IPS DF 6.9 (cell line): ENCODE results near the gene FHIT.

ENCODE experiments used
- DNase-seq: peaks from one replicate; pipeline ENCODE4 v3.0.0-alpha.2; 2013; ENCODE audit warnings: low read depth, low spot score
- H3K27ac ChIP-seq: one replicate; pipeline ENCODE4 v1.5.1; 2013; ENCODE audit warnings: low read length, control low read depth
- H3K27me3 ChIP-seq: 2 replicates; pipeline ENCODE4 v1.6.1; 2013; ENCODE audit warnings: mild to moderate bottlenecking, low read length; ENCODE audit not compliant: control insufficient read depth, insufficient read depth
- H3K36me3 ChIP-seq: 2 replicates; pipeline ENCODE4 v1.6.1; 2013; ENCODE audit warnings: low read length; ENCODE audit not compliant: control insufficient read depth, insufficient read depth
- H3K4me1 ChIP-seq: 2 replicates; pipeline ENCODE4 v1.6.1; 2013; ENCODE audit warnings: low read length; ENCODE audit not compliant: control insufficient read depth, insufficient read depth
- H3K4me3 ChIP-seq: 2 replicates; pipeline ENCODE4 v1.5.1; 2013; ENCODE audit warnings: mild to moderate bottlenecking, low read length
- H3K9me3 ChIP-seq: 2 replicates; pipeline ENCODE4 v1.6.1; 2013; ENCODE audit warnings: low read length, inconsistent platforms; ENCODE audit not compliant: control insufficient read depth, insufficient read depth
- WGBS: extraction: QIAGEN DNeasy Blood & Tissue Kit; methylation state at CpG from one replicate; pipeline ENCODE4 v1.1.7; 2013; ENCODE audit warnings: mixed read lengths, missing lambda C conversion rate; ENCODE audit not compliant: insufficient read length, insufficient coverage; 5-methylcytosine and 5-hydroxymethylcytosine counted together

Gene FHIT

GRCh38 chr3:60094392-60094947 is 1156.8 kb downstream of the FHIT start:
- H3K27ac ChIP-seq = no peak overlapping the region
- H3K4me3 ChIP-seq = no peak overlapping the region
- WGBS = no CpG with 5 or more reads among the region's 3 CpGs
- no peaks in the 10 kb centered on the region for H3K4me1 ChIP-seq
- DNase-seq = no peak
- H3K36me3 ChIP-seq = no peaks in the 10 kb centered on the region
- H3K27me3 ChIP-seq = no peaks in the 10 kb centered on the region
- H3K9me3 ChIP-seq = no peaks in the 10 kb centered on the region

- no peak for DNase-seq
- H3K36me3 ChIP-seq = no peaks in the 10 kb centered on the region
- H3K4me1 ChIP-seq = no peaks in the 10 kb centered on the region
- H3K4me3 ChIP-seq = no peak overlapping the region
- H3K27ac ChIP-seq = no peak overlapping the region
- WGBS = no CpG with 5 or more reads among the region's 3 CpGs
- no peaks in the 10 kb centered on the region for H3K27me3 ChIP-seq
- no peaks in the 10 kb centered on the region for H3K9me3 ChIP-seq
Measured at GRCh38 chr3:60090548-60090947, 1160.7 kb downstream of the FHIT start.

GRCh38 chr3:60086811-60087210 is 1164.4 kb downstream of the FHIT start:
- no CpG with 5 or more reads among the region's 2 CpGs for WGBS
- Histone ChIP-seq H3K27ac (no peak overlapping the region), H3K36me3 (no peaks in the 10 kb centered on the region), H3K27me3 (no peaks in the 10 kb centered on the region), H3K4me1 (no peaks in the 10 kb centered on the region), H3K9me3 (no peaks in the 10 kb centered on the region), H3K4me3 (no peak overlapping the region)
- no peak for DNase-seq

GRCh38 chr3:60085649-60086048 is 1165.6 kb downstream of the FHIT start:
- Histone ChIP-seq H3K4me1 (0 out of 2 replicates have a peak, but pooled peaks cover 2% of the 10 kb centered on the region), H3K27ac (no peak overlapping the region), H3K9me3 (no peaks in the 10 kb centered on the region), H3K4me3 (no peak overlapping the region), H3K27me3 (no peaks in the 10 kb centered on the region), H3K36me3 (no peaks in the 10 kb centered on the region)
- DNase-seq = no peak

- Histone ChIP-seq H3K36me3 (no peaks in the 10 kb centered on the region), H3K27me3 (no peaks in the 10 kb centered on the region), H3K4me3 (no peak overlapping the region), H3K27ac (no peak overlapping the region), H3K9me3 (no peaks in the 10 kb centered on the region), H3K4me1 (0 out of 2 replicates have a peak, but pooled peaks cover 2% of the 10 kb centered on the region)
- no CpG with 5 or more reads among the region's 5 CpGs for WGBS
- DNase-seq = no peak
Measured at GRCh38 chr3:60081381-60082095, 1169.7 kb downstream of the FHIT start.

- no CpG with 5 or more reads among the region's 1 CpG for WGBS
- Histone ChIP-seq H3K27ac (no peak overlapping the region), H3K36me3 (no peaks in the 10 kb centered on the region), H3K9me3 (no peaks in the 10 kb centered on the region), H3K4me3 (no peak overlapping the region), H3K27me3 (no peaks in the 10 kb centered on the region), H3K4me1 (0 out of 2 replicates have a peak, but pooled peaks cover 2% of the 10 kb centered on the region)
- DNase-seq = no peak
Measured at GRCh38 chr3:60080648-60081047, 1170.6 kb downstream of the FHIT start.

GRCh38 chr3:60079076-60079475 is 1172.2 kb downstream of the FHIT start:
- H3K4me3 ChIP-seq = no peak overlapping the region
- H3K36me3 ChIP-seq = no peaks in the 10 kb centered on the region
- H3K27ac ChIP-seq = no peak overlapping the region
- H3K9me3 ChIP-seq = no peaks in the 10 kb centered on the region
- WGBS = no CpG with 5 or more reads among the region's 5 CpGs
- H3K4me1 ChIP-seq = 0 out of 2 replicates have a peak, but pooled peaks cover 2% of the 10 kb centered on the region
- peak; percentile 13 for DNase-seq
- H3K27me3 ChIP-seq = no peaks in the 10 kb centered on the region

GRCh38 chr3:60076331-60076730 is 1174.9 kb downstream of the FHIT start:
- Histone ChIP-seq H3K27me3 (no peaks in the 10 kb centered on the region), H3K4me1 (0 out of 2 replicates have a peak, but pooled peaks cover 2% of the 10 kb centered on the region), H3K9me3 (no peaks in the 10 kb centered on the region), H3K36me3 (no peaks in the 10 kb centered on the region), H3K4me3 (no peak overlapping the region), H3K27ac (no peak overlapping the region)
- no CpG with 5 or more reads among the region's 1 CpG for whole genome bisulfite sequencing
- DNase-seq = no peak

GRCh38 chr3:60073942-60074341 is 1177.3 kb downstream of the FHIT start:
- no peak for DNase-seq
- H3K9me3 ChIP-seq = no peaks in the 10 kb centered on the region
- no peaks in the 10 kb centered on the region for H3K4me1 ChIP-seq
- no peak overlapping the region for H3K27ac ChIP-seq
- no peaks in the 10 kb centered on the region for H3K27me3 ChIP-seq
- H3K4me3 ChIP-seq = no peak overlapping the region
- H3K36me3 ChIP-seq = no peaks in the 10 kb centered on the region

- DNase-seq = no peak
- Histone ChIP-seq H3K36me3 (no peaks in the 10 kb centered on the region), H3K27ac (no peak overlapping the region), H3K4me1 (no peaks in the 10 kb centered on the region), H3K9me3 (no peaks in the 10 kb centered on the region), H3K4me3 (no peak overlapping the region), H3K27me3 (no peaks in the 10 kb centered on the region)
- 100% methylated on average over 1 of the region's 4 CpGs for WGBS
Measured at GRCh38 chr3:60073228-60073627, 1178.0 kb downstream of the FHIT start.

GRCh38 chr3:60070366-60070765 is 1180.9 kb downstream of the FHIT start:
- no CpG with 5 or more reads among the region's 3 CpGs for WGBS
- no peak overlapping the region for H3K27ac ChIP-seq

More at GRCh38 chr3:60070366-60070765, 1180.9 kb downstream of the FHIT start:
- Histone ChIP-seq H3K36me3 (no peaks in the 10 kb centered on the region), H3K4me1 (no peaks in the 10 kb centered on the region; the same call in 1 of the 2 replicates), H3K4me3 (no peak overlapping the region), H3K9me3 (no peaks in the 10 kb centered on the region), H3K27me3 (no peaks in the 10 kb centered on the region; the same call in 1 of the 2 replicates)
- DNase-seq = no peak
